Measurements from ENCODE around the gene FOXE3.

Gene FOXE3

GRCh38 chr1:47435506-47436303, 19.6 kb downstream of the FOXE3 start:
- no peak for DNase-seq (ENCODE audit: low read depth)

GRCh38 chr1:47436304-47436978, 20.4 kb downstream of the FOXE3 start:
- peak; percentile 60 for DNase-seq (ENCODE audit: low read depth)

- no peak for DNase-seq (ENCODE audit: low read depth)
Observed at GRCh38 chr1:47436979-47437446, 20.9 kb downstream of the FOXE3 start.

- peak; percentile 84 for DNase-seq (ENCODE audit: low read depth)
Observed at GRCh38 chr1:47437447-47438164, 21.5 kb downstream of the FOXE3 start, which contains the start of gene FOXD2. FOXD2 (plus strand) TSS chr1:47438044; CDS start chr1:47438136, 92 bp downstream.

GRCh38 chr1:47438165-47439016, 22.3 kb downstream of the FOXE3 start:
- no peak for DNase-seq (ENCODE audit: low read depth)

GRCh38 chr1:47439017-47439818, 23.1 kb downstream of the FOXE3 start:
- DNase-seq (ENCODE audit: low read depth): no peak

- DNase-seq (ENCODE audit: low read depth): no peak
Observed at GRCh38 chr1:47439819-47440598, 23.9 kb downstream of the FOXE3 start.

- no peak for DNase-seq (ENCODE audit: low read depth)
Observed at GRCh38 chr1:47440599-47441081, 24.6 kb downstream of the FOXE3 start.

GRCh38 chr1:47441450-47442106, 25.5 kb downstream of the FOXE3 start:
- DNase-seq (ENCODE audit: low read depth): no peak

GRCh38 chr1:47442202-47442601, 26.1 kb downstream of the FOXE3 start:
- DNase-seq (ENCODE audit: low read depth): no peak

GRCh38 chr1:47442842-47443529, 26.9 kb downstream of the FOXE3 start:
- DNase-seq (ENCODE audit: low read depth): no peak

- no peak for DNase-seq (ENCODE audit: low read depth)
Observed at GRCh38 chr1:47443530-47444296, 27.6 kb downstream of the FOXE3 start.

GRCh38 chr1:47444297-47444561, 28.1 kb downstream of the FOXE3 start:
- no peak for DNase-seq (ENCODE audit: low read depth)

GRCh38 chr1:47444562-47445465, 28.7 kb downstream of the FOXE3 start:
- no peak for DNase-seq (ENCODE audit: low read depth)

- DNase-seq (ENCODE audit: low read depth): no peak
Observed at GRCh38 chr1:47445823-47446550, 29.9 kb downstream of the FOXE3 start.

- DNase-seq (ENCODE audit: low read depth): no peak
Observed at GRCh38 chr1:47448462-47449222, 32.6 kb downstream of the FOXE3 start.
